Endodermal cell (in vitro differentiated cells): ENCODE measurements around the gene RPN2. TPM values are rescaled to one million over a fixed set of nuclear protein-coding genes. Genes with fewer than 3 reads are reported as not detected.
A peak's percentile ranks its signal among the peaks of the same experiment; 100 is the strongest.

ENCODE experiments used
- DNase-seq: peaks from one replicate; pipeline ENCODE4 v3.0.0-alpha.2; 2017
- H3K27ac ChIP-seq: 2 replicates; pipeline ENCODE4 v1.5.1; 2013; ENCODE audit warnings: mild to moderate bottlenecking, low read depth, low read length, moderate library complexity
- H3K27me3 ChIP-seq: 2 replicates; pipeline ENCODE4 v1.6.1; 2013; ENCODE audit warnings: mild to moderate bottlenecking, low read length, moderate library complexity; ENCODE audit not compliant: insufficient read depth, control insufficient read depth, poor library complexity, severe bottlenecking
- H3K36me3 ChIP-seq: 2 replicates; pipeline ENCODE4 v1.7.0; 2013; ENCODE audit warnings: mild to moderate bottlenecking, low read length, moderate library complexity; ENCODE audit not compliant: control insufficient read depth, insufficient read depth
- H3K4me1 ChIP-seq: one replicate; pipeline ENCODE4 v1.7.0; 2013; ENCODE audit warnings: low read length; ENCODE audit not compliant: control insufficient read depth, insufficient read depth
- H3K4me3 ChIP-seq: 2 replicates; pipeline ENCODE4 v1.5.1; 2013; ENCODE audit warnings: mild to moderate bottlenecking, low read length, moderate library complexity
- H3K9ac ChIP-seq: 2 replicates; pipeline ENCODE4 v1.6.1; 2013; ENCODE audit warnings: mild to moderate bottlenecking, low read length, moderate library complexity; ENCODE audit not compliant: poor library complexity, severe bottlenecking; ENCODE audit errors: extremely low read depth
- H3K9me3 ChIP-seq: 2 replicates; pipeline ENCODE4 v1.6.1; 2013; ENCODE audit warnings: mild to moderate bottlenecking, low read length, moderate library complexity; ENCODE audit not compliant: control insufficient read depth
- H3K27ac Mint-ChIP-seq: 2 replicates; pipeline ENCODE4 v1.8.0; 2020; ENCODE audit warnings: mixed read lengths
- H3K27me3 Mint-ChIP-seq: 2 replicates; pipeline ENCODE4 v1.8.0; 2021; ENCODE audit warnings: mild to moderate bottlenecking, mixed read lengths; ENCODE audit not compliant: insufficient read depth
- H3K36me3 Mint-ChIP-seq: 2 replicates; pipeline ENCODE4 v1.8.0; 2020; ENCODE audit warnings: low read depth, mixed read lengths
- H3K4me1 Mint-ChIP-seq: 2 replicates; pipeline ENCODE4 v1.8.0; 2020; ENCODE audit warnings: mixed read lengths
- H3K4me3 Mint-ChIP-seq: 2 replicates; pipeline ENCODE4 v1.8.0; 2020; ENCODE audit warnings: mild to moderate bottlenecking, moderate library complexity, mixed read lengths
- H3K9me3 Mint-ChIP-seq: 2 replicates; pipeline ENCODE4 v1.8.0; 2020; ENCODE audit warnings: mild to moderate bottlenecking, mixed read lengths
- WGBS, 2 experiments: methylation state at CpG; one replicate each; pipeline versions ENCODE4 v1.1.5 to v1.1.7; 2013; ENCODE audit warnings: missing lambda C conversion rate in 2 of 2, mixed read lengths in 1 of 2; ENCODE audit not compliant: insufficient coverage in 1 of 2, insufficient read length in 1 of 2; 5-methylcytosine and 5-hydroxymethylcytosine counted together
- total RNA-seq, 2 donors: library from RNA; stranded (reverse); fragmentation: NEBNext Ultra II Directional in 1 of 2; extraction: Animal tissue kit (Norgen Biotek cat#: 25700) in 1 of 2; gene quantifications; 2 replicates in 1 of 2; 3 replicates in 1 of 2; pipeline ENCODE4 v1.2.1, GENCODE V29; 2021
- TF ChIP-seq, protein P1 (sequence below): fragments of 200-600 bp; sonication (generic); conservative IDR thresholded peaks from 2 replicates; pipeline ENCODE4 v1.5.0; 2021; ENCODE audit warnings: antibody characterized with exemption, mild to moderate bottlenecking

The RPN2 gene
- total RNA-seq, 2 donors from 2014 or later = 230 to 242 TPM

DNA sequence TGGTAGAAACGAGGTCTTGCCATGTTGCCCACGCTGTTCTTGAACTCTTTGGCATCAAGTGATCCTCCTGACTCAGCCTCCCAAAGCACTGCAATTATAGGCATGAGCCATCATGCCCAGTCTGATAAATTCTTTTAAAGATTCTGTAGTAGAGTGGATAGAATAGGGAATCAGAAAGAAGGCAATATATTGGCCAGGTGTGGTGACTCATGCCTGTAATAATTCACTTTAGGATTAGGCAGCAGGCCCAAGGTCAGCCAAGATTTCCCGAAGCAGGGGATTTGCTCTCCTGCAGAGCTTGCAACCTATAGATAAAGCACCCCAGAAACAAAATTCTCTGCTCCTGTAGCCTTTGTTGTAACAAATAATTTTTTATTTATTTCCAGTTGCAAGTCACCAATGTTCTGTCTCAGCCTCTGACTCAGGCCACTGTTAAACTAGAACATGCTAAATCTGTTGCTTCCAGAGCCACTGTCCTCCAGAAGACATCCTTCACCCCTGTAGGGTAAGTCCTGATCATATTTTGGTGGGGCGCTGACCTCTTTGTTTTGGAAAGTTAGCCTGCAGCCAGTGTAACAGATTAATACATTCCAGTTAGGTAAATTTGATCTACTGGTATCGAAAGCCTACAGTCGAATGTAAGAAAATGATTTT is 30.7 kb downstream of the RPN2 start:
- no peak overlapping the region for H3K27ac ChIP-seq
- no peaks in the 10 kb centered on the region for H3K9me3 Mint-ChIP-seq
- no peaks in the 10 kb centered on the region for H3K27me3 ChIP-seq
- peak; percentile 11 for DNase-seq
- H3K27me3 Mint-ChIP-seq = no peaks in the 10 kb centered on the region
- H3K4me1 Mint-ChIP-seq = no peaks in the 10 kb centered on the region
- H3K4me1 ChIP-seq = no peaks in the 10 kb centered on the region
- no peak overlapping the region for H3K4me3 Mint-ChIP-seq
- TF ChIP-seq, protein P1, sequence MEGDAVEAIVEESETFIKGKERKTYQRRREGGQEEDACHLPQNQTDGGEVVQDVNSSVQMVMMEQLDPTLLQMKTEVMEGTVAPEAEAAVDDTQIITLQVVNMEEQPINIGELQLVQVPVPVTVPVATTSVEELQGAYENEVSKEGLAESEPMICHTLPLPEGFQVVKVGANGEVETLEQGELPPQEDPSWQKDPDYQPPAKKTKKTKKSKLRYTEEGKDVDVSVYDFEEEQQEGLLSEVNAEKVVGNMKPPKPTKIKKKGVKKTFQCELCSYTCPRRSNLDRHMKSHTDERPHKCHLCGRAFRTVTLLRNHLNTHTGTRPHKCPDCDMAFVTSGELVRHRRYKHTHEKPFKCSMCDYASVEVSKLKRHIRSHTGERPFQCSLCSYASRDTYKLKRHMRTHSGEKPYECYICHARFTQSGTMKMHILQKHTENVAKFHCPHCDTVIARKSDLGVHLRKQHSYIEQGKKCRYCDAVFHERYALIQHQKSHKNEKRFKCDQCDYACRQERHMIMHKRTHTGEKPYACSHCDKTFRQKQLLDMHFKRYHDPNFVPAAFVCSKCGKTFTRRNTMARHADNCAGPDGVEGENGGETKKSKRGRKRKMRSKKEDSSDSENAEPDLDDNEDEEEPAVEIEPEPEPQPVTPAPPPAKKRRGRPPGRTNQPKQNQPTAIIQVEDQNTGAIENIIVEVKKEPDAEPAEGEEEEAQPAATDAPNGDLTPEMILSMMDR = no peak
- WGBS, 2 experiments = 88 to 96% methylated on average over 4 to 6 of the region's 6 CpGs
- no peaks in the 10 kb centered on the region for H3K9me3 ChIP-seq
- peaks cover 91% of the 10 kb centered on the region for H3K36me3 ChIP-seq
- no peak overlapping the region for H3K4me3 ChIP-seq
- no peak overlapping the region for H3K9ac ChIP-seq
- H3K27ac Mint-ChIP-seq = no peak overlapping the region
- H3K36me3 Mint-ChIP-seq = peaks cover 67% of the 10 kb centered on the region

DNA sequence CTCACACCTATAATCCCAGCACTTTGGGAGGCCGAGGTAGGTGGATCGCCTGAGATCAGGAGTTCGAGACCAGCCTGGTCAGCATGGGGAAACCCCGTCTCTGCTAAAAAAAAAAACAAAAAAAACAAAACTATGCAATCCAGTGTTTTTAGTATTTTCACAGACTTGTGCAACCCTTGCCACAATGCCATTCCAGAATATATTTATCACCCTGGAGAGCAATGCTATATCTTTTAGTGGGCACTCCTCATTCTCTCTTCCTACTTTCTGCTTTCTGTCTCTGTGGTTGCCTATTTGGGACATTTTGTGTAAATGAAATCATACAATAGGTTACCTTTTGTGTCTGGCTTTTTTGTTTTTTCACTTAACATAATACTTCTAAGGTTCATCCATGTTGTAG is 39.3 kb downstream of the RPN2 start:
- Histone ChIP-seq H3K27ac (no peak overlapping the region), H3K9ac (no peak overlapping the region), H3K4me1 (peaks cover 8% of the 10 kb centered on the region), H3K4me3 (no peak overlapping the region), H3K36me3 (peaks cover 87% of the 10 kb centered on the region), H3K27me3 (no peaks in the 10 kb centered on the region), H3K9me3 (no peaks in the 10 kb centered on the region)
- TF ChIP-seq, protein P1 = no peak
- Mint-ChIP-seq H3K27ac (no peak overlapping the region), H3K27me3 (no peaks in the 10 kb centered on the region), H3K4me3 (no peak overlapping the region), H3K36me3 (peaks cover 59% of the 10 kb centered on the region), H3K4me1 (no peaks in the 10 kb centered on the region), H3K9me3 (no peaks in the 10 kb centered on the region)
- no peak for DNase-seq
- 95 to 100% methylated on average over 3 to 4 of the region's 4 CpGs for WGBS, 2 experiments

DNA sequence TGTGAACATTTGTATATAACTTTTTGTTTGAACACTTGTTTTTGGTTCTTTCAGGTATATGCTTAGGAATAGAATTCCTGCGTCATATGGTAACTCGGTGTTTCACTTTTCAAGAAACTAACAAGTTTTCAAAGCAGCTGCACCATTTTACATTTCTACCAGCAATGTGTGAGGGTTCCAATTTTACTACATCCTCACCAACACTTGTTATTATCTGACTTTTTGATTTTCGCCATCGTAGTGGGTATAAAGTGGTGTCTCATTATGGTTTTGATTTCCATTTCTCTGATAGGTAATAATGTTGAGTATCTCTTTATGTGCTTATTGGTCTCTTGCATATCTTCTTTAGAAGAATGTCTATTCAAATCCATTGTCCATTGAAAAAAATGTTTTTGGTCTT is 39.8 kb downstream of the RPN2 start:
- TF ChIP-seq, protein P1 = no peak
- Histone ChIP-seq H3K4me3 (no peak overlapping the region), H3K9ac (no peak overlapping the region), H3K4me1 (peaks cover 8% of the 10 kb centered on the region), H3K27ac (no peak overlapping the region), H3K36me3 (peaks cover 87% of the 10 kb centered on the region), H3K27me3 (no peaks in the 10 kb centered on the region), H3K9me3 (no peaks in the 10 kb centered on the region)
- no peaks in the 10 kb centered on the region for H3K4me1 Mint-ChIP-seq
- no peak for DNase-seq
- H3K4me3 Mint-ChIP-seq = no peak overlapping the region
- H3K27ac Mint-ChIP-seq = no peak overlapping the region
- H3K27me3 Mint-ChIP-seq = no peaks in the 10 kb centered on the region
- 50 to 75% methylated on average over 2 to 4 of the region's 4 CpGs for WGBS, 2 experiments
- no peaks in the 10 kb centered on the region for H3K9me3 Mint-ChIP-seq
- peaks cover 60% of the 10 kb centered on the region for H3K36me3 Mint-ChIP-seq
